SK-N-SH (cell line): ENCODE measurements around the gene LOX. TPM values are rescaled to one million over a fixed set of nuclear protein-coding genes. Genes with fewer than 3 reads are reported as not detected.

Experiments used
- CTCF ChIA-PET: fragments of 300-600, 350-600 bp; formaldehyde crosslinking; extraction: SDS; loops from one replicate; lab custom pipeline; 2021; lab: Yijun Ruan, JAX
- POLR2A ChIA-PET: fragments of 350-600 bp; sonication (Branson Sonifier 250); formaldehyde crosslinking; extraction: SDS; loops from one replicate; lab custom pipeline; 2020; ENCODE audit warnings: antibody characterized with exemption, inconsistent platforms; lab: Yijun Ruan, JAX
- DNase-seq: peaks from one replicate; pipeline ENCODE4 v3.0.0; 2012
- H2AFZ ChIP-seq: fragments of 200-600 bp; sonication (generic); 2 replicates; pipeline ENCODE4 v1.8.1; 2016; ENCODE audit warnings: antibody characterized with exemption, mild to moderate bottlenecking, low read depth
- H3F3A ChIP-seq: fragments of 200-600 bp; sonication (generic); replicated peaks from 2 replicates; pipeline ENCODE3; 2016; ENCODE audit warnings: antibody characterized with exemption, mild to moderate bottlenecking; ENCODE audit not compliant: insufficient read depth
- H3K27ac ChIP-seq, 2 experiments: fragments of 200-500 bp in 1 of 2; fragments of 200-600 bp in 1 of 2; sonication (Bioruptor generic) in 1 of 2; sonication (generic), shearing (Covaris generic) in 1 of 2; 2 replicates each; pipeline versions ENCODE4 v1.5.1 to v1.6.1; 2014 to 2016; ENCODE audit warnings: low read depth in 2 of 2, inconsistent platforms in 1 of 2, low read length in 1 of 2, mild to moderate bottlenecking in 1 of 2, mixed read lengths in 1 of 2
- H3K27me3 ChIP-seq: fragments of 200-600 bp; sonication (generic), shearing (Covaris generic); 2 replicates; pipeline ENCODE4 v1.6.1; 2016; ENCODE audit warnings: mixed run types; ENCODE audit not compliant: insufficient read depth
- H3K36me3 ChIP-seq, 2 experiments: fragments of 200-500 bp in 1 of 2; fragments of 200-600 bp in 1 of 2; sonication (Bioruptor generic) in 1 of 2; sonication (generic) in 1 of 2; replicated peaks in 1 of 2; 2 replicates each; pipeline versions ENCODE3 to v1.5.1; 2014 to 2016; ENCODE audit warnings: low read length in 1 of 2, mild to moderate bottlenecking in 1 of 2; ENCODE audit not compliant: insufficient read depth in 2 of 2, control insufficient read depth in 1 of 2
- H3K4me1 ChIP-seq, 2 experiments: fragments of 200-500 bp in 1 of 2; fragments of 200-600 bp in 1 of 2; sonication (Bioruptor generic) in 1 of 2; sonication (generic), shearing (Covaris generic) in 1 of 2; 2 replicates each; pipeline versions ENCODE4 v1.5.1 to v1.6.1; 2014 to 2016; ENCODE audit warnings: low read depth in 1 of 2, low read length in 1 of 2, mixed run types in 1 of 2; ENCODE audit not compliant: insufficient read depth in 2 of 2, control insufficient read depth in 1 of 2
- H3K4me2 ChIP-seq: fragments of 200-600 bp; sonication (generic), shearing (Covaris generic); 2 replicates; pipeline ENCODE4 v1.6.1; 2017; ENCODE audit warnings: mixed run types
- H3K4me3 ChIP-seq, 2 experiments: fragments of 200-500 bp in 1 of 2; fragments of 200-600 bp in 1 of 2; sonication (Bioruptor generic) in 1 of 2; sonication (generic), shearing (Covaris generic) in 1 of 2; 2 replicates each; pipeline versions ENCODE4 v1.5.1 to v1.8.1; 2014 to 2016; ENCODE audit warnings: low read depth in 2 of 2, inconsistent platforms in 1 of 2, low read length in 1 of 2, mild to moderate bottlenecking in 1 of 2, mixed read lengths in 1 of 2, moderate library complexity in 1 of 2
- H3K79me2 ChIP-seq: fragments of 200-600 bp; sonication (generic); 2 replicates; pipeline ENCODE4 v1.8.1; 2017; ENCODE audit warnings: mild to moderate bottlenecking; ENCODE audit not compliant: insufficient read depth
- H3K9ac ChIP-seq: fragments of 200-600 bp; sonication (generic); 2 replicates; pipeline ENCODE4 v1.6.1; 2017; ENCODE audit warnings: mixed run types
- H3K9me2 ChIP-seq: fragments of 200-600 bp; sonication (generic); 2 replicates; pipeline ENCODE4 v1.6.1; 2017; ENCODE audit warnings: mixed run types
- H3K9me3 ChIP-seq: fragments of 200-600 bp; sonication (generic); 2 replicates; pipeline ENCODE4 v1.6.1; 2017; ENCODE audit warnings: mixed run types, mild to moderate bottlenecking, moderate library complexity
- H4K20me1 ChIP-seq: fragments of 200-600 bp; sonication (generic); 2 replicates; pipeline ENCODE4 v1.6.1; 2017; ENCODE audit warnings: mild to moderate bottlenecking, mixed run types; ENCODE audit not compliant: insufficient read depth
- ELF1 ChIP-seq: IDR thresholded peaks from 2 replicates; pipeline ENCODE4 v1.4.0; 2012
- EP300 ChIP-seq, 2 experiments: IDR thresholded peaks; 2 replicates each; pipeline versions ENCODE4 v1.4.0 to v1.6.1; 2012; ENCODE audit warnings: borderline replicate concordance in 1 of 2, low read depth in 1 of 2, low read length in 1 of 2
- FOXM1 ChIP-seq: IDR thresholded peaks from 2 replicates; pipeline ENCODE4 v1.4.0; 2012; ENCODE audit warnings: low read depth, mild to moderate bottlenecking
- GATA2 ChIP-seq: sonication (generic); formaldehyde crosslinking; IDR thresholded peaks from 2 replicates; pipeline ENCODE4 v1.5.0; 2020; ENCODE audit warnings: mild to moderate bottlenecking, missing genetic modification reagents
- MAX ChIP-seq: IDR thresholded peaks from 2 replicates; pipeline ENCODE4 v1.4.0; 2012; ENCODE audit warnings: low read depth
- NFIC ChIP-seq: IDR thresholded peaks from 2 replicates; pipeline ENCODE4 v1.4.0; 2012; ENCODE audit warnings: borderline replicate concordance
- RAD21 ChIP-seq: IDR thresholded peaks from 2 replicates; pipeline ENCODE4 v1.6.1; 2012; ENCODE audit warnings: mild to moderate bottlenecking, low read length
- RCOR1 ChIP-seq: fragments of 150-350 bp; IDR thresholded peaks from 2 replicates; pipeline ENCODE4 v1.6.1; 2017; ENCODE audit warnings: antibody characterized with exemption, low read length
- REST ChIP-seq: IDR thresholded peaks from 2 replicates; pipeline ENCODE4 v1.6.1; 2012; ENCODE audit warnings: mild to moderate bottlenecking, low read depth, low read length, moderate library complexity
- RFX5 ChIP-seq: IDR thresholded peaks from 2 replicates; pipeline ENCODE4 v1.6.1; 2012; ENCODE audit warnings: mild to moderate bottlenecking, improper control_type of control experiment, low read length
- RXRA ChIP-seq: IDR thresholded peaks from 2 replicates; pipeline ENCODE4 v1.4.0; 2012; ENCODE audit warnings: low read depth, mild to moderate bottlenecking, borderline replicate concordance
- SIN3A ChIP-seq: IDR thresholded peaks from 2 replicates; pipeline ENCODE4 v1.6.1; 2012; ENCODE audit warnings: low read depth, mild to moderate bottlenecking, low read length, moderate library complexity, borderline replicate concordance
- SMC3 ChIP-seq: IDR thresholded peaks from 2 replicates; pipeline ENCODE4 v1.6.1; 2012; ENCODE audit warnings: low read depth, low read length, improper control_type of control experiment
- TAF1 ChIP-seq: IDR thresholded peaks from 2 replicates; pipeline ENCODE4 v1.6.1; 2012; ENCODE audit warnings: low read depth, mild to moderate bottlenecking, low read length, moderate library complexity, borderline replicate concordance
- TCF12 ChIP-seq: IDR thresholded peaks from 2 replicates; pipeline ENCODE4 v1.4.0; 2012
- YY1 ChIP-seq: IDR thresholded peaks from 2 replicates; pipeline ENCODE4 v1.4.0; 2012; ENCODE audit warnings: low read depth, mild to moderate bottlenecking
- ZBTB33 ChIP-seq: IDR thresholded peaks from 2 replicates; pipeline ENCODE4 v1.4.0; 2012; ENCODE audit warnings: low read depth, borderline replicate concordance
- WGBS: methylation state at CpG from one replicate; pipeline ENCODE4 v1.1.6; 2017; ENCODE audit warnings: low lambda C conversion rate; 5-methylcytosine and 5-hydroxymethylcytosine counted together
- polyA plus RNA-seq, 3 experiments: library from polyadenylated mRNA; depleted of rRNA; stranded (reverse); fragments of >200 nt; gene quantifications; 2 replicates each; pipeline ENCODE4 v1.2.3, GENCODE V29; 2012
- TF ChIP-seq, protein P1 (sequence below): IDR thresholded peaks from 2 replicates; pipeline ENCODE4 v1.4.0; 2012; ENCODE audit warnings: low read depth, borderline replicate concordance

LOX gene
- polyA plus RNA-seq, 1 of the 3 experiments (the other 2 are of a cell fraction): 36.3 TPM

GRCh38 chr5:122121479-122122465 lies 43.7 kb upstream of the LOX start:
- H3K9ac ChIP-seq: no peak overlapping the region

More at GRCh38 chr5:122121479-122122465, 43.7 kb upstream of the LOX start:
- DNase-seq: no peak
- no peak overlapping the region for H3K27ac ChIP-seq
- no peak overlapping the region for H2AFZ ChIP-seq
- ChIA-PET POLR2A (no interaction called here), CTCF (no interaction called here)
- no peak overlapping the region for H3K4me2 ChIP-seq
- no peaks in the 10 kb centered on the region for H3K36me3 ChIP-seq
- H3K9me3 ChIP-seq: no peaks in the 10 kb centered on the region
- no peaks in the 10 kb centered on the region for H3K27me3 ChIP-seq
- no peak overlapping the region for H3K4me3 ChIP-seq
- no peaks in the 10 kb centered on the region for H3K9me2 ChIP-seq
- H3K79me2 ChIP-seq: no peaks in the 10 kb centered on the region
- H4K20me1 ChIP-seq: no peaks in the 10 kb centered on the region
- no peaks in the 10 kb centered on the region for H3F3A ChIP-seq
- H3K4me1 ChIP-seq: no peaks in the 10 kb centered on the region; a peak in 1 of 4 replicates
- WGBS: 88% methylated on average over 11 of the region's 11 CpGs
- TF ChIP-seq RAD21 (no peak), GATA2 (CRISPR knock-in tag) (no peak), RCOR1 (no peak), ELF1 (no peak), MAX (no peak), SIN3A (no peak), ZBTB33 (no peak), RXRA (no peak), YY1 (no peak), RFX5 (no peak), REST (no peak), NFIC (no peak), EP300 (IDR thresholded peaks at IDR 0.05; ENCODE audit: borderline replicate concordance in 1 of 2, low read depth in 1 of 2, low read length in 1 of 2) (no peak), FOXM1 (no peak), SMC3 (no peak), TCF12 (no peak), TAF1 (no peak)
- TF ChIP-seq, protein P1, sequence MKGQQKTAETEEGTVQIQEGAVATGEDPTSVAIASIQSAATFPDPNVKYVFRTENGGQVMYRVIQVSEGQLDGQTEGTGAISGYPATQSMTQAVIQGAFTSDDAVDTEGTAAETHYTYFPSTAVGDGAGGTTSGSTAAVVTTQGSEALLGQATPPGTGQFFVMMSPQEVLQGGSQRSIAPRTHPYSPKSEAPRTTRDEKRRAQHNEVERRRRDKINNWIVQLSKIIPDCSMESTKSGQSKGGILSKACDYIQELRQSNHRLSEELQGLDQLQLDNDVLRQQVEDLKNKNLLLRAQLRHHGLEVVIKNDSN: no peak
